H9 (cell line): ENCODE data around the gene AK9. TPM values are rescaled to one million over a fixed set of nuclear protein-coding genes. Genes with fewer than 3 reads are reported as not detected.

Experiments
- DNase-seq: peaks from one replicate; pipeline ENCODE4 v3.0.0-alpha.2; 2017
- H2AFZ ChIP-seq: one replicate; pipeline ENCODE4 v1.6.1; 2013; ENCODE audit warnings: mild to moderate bottlenecking, low read length, control low read depth, moderate library complexity
- H2AK5ac ChIP-seq: 2 replicates; pipeline ENCODE4 v1.6.1; 2013; ENCODE audit warnings: low read length, control low read depth, mixed read lengths; ENCODE audit not compliant: insufficient read length
- H2BK120ac ChIP-seq: one replicate; pipeline ENCODE4 v1.6.1; 2013; ENCODE audit warnings: low read depth, mild to moderate bottlenecking, low read length, control low read depth, inconsistent platforms; ENCODE audit not compliant: poor library complexity, severe bottlenecking
- H2BK12ac ChIP-seq: 2 replicates; pipeline ENCODE4 v1.6.1; 2013; ENCODE audit warnings: low read length, control low read depth, mixed read lengths, low read depth; ENCODE audit not compliant: insufficient read length
- H2BK15ac ChIP-seq: 2 replicates; pipeline ENCODE4 v1.6.1; 2013; ENCODE audit warnings: low read depth, low read length, control low read depth
- H2BK20ac ChIP-seq: one replicate; pipeline ENCODE4 v1.6.1; 2013; ENCODE audit warnings: low read depth, mild to moderate bottlenecking, low read length, control low read depth, inconsistent platforms; ENCODE audit not compliant: poor library complexity, severe bottlenecking
- H2BK5ac ChIP-seq: 2 replicates; pipeline ENCODE4 v1.6.1; 2013; ENCODE audit warnings: low read length, control low read depth, mixed read lengths; ENCODE audit not compliant: insufficient read length
- H3K14ac ChIP-seq: 2 replicates; pipeline ENCODE4 v1.6.1; 2013; ENCODE audit warnings: low read length, control low read depth; ENCODE audit not compliant: insufficient read depth
- H3K18ac ChIP-seq: 2 replicates; pipeline ENCODE4 v1.6.1; 2013; ENCODE audit warnings: low read depth, mild to moderate bottlenecking, mixed read lengths, low read length, control low read depth; ENCODE audit not compliant: insufficient read length
- H3K23ac ChIP-seq: 2 replicates; pipeline ENCODE4 v1.6.1; 2013; ENCODE audit warnings: low read length, control low read depth, mixed read lengths, low read depth; ENCODE audit not compliant: insufficient read length
- H3K23me2 ChIP-seq: 2 replicates; pipeline ENCODE4 v1.6.1; 2013; ENCODE audit warnings: low read depth, mild to moderate bottlenecking, mixed read lengths, low read length, control low read depth; ENCODE audit not compliant: insufficient read length, poor library complexity, severe bottlenecking
- H3K27ac ChIP-seq: 2 replicates; pipeline ENCODE4 v1.5.1; 2013; ENCODE audit warnings: low read length, control low read depth, mixed read lengths, low read depth; ENCODE audit not compliant: insufficient read length
- H3K27me3 ChIP-seq: 2 replicates; pipeline ENCODE4 v1.6.1; 2013; ENCODE audit warnings: low read length, control low read depth, inconsistent platforms; ENCODE audit not compliant: insufficient read depth
- H3K4ac ChIP-seq: 2 replicates; pipeline ENCODE4 v1.6.1; 2013; ENCODE audit warnings: low read depth, mild to moderate bottlenecking, control low read depth, inconsistent platforms, low read length, moderate library complexity
- H3K4me1 ChIP-seq: 2 replicates; pipeline ENCODE4 v1.6.1; 2013; ENCODE audit warnings: low read length, control low read depth, inconsistent platforms; ENCODE audit not compliant: insufficient read depth
- H3K4me2 ChIP-seq: 2 replicates; pipeline ENCODE4 v1.6.1; 2013; ENCODE audit warnings: low read length, control low read depth, mixed read lengths; ENCODE audit not compliant: insufficient read length, insufficient read depth
- H3K56ac ChIP-seq: 2 replicates; pipeline ENCODE4 v1.6.1; 2013; ENCODE audit warnings: low read depth, mild to moderate bottlenecking, mixed read lengths, low read length, control low read depth; ENCODE audit not compliant: insufficient read length
- H3K79me1 ChIP-seq: 2 replicates; pipeline ENCODE4 v1.6.1; 2013; ENCODE audit warnings: low read depth, mild to moderate bottlenecking, moderate library complexity, low read length, control low read depth, inconsistent platforms; ENCODE audit not compliant: insufficient read depth, poor library complexity, severe bottlenecking
- H3K79me2 ChIP-seq: 2 replicates; pipeline ENCODE4 v1.6.1; 2013; ENCODE audit warnings: low read length, control low read depth, inconsistent platforms; ENCODE audit not compliant: insufficient read depth
- H3K9ac ChIP-seq: 2 replicates; pipeline ENCODE4 v1.6.1; 2013; ENCODE audit warnings: low read length, control low read depth, mixed read lengths; ENCODE audit not compliant: insufficient read length; ENCODE audit errors: extremely low read depth
- H3K9me3 ChIP-seq: one replicate; pipeline ENCODE4 v1.6.1; 2013; ENCODE audit warnings: low read depth, low read length, inconsistent platforms; ENCODE audit not compliant: control insufficient read depth
- H3T11ph ChIP-seq: one replicate; pipeline ENCODE4 v1.6.1; 2013; ENCODE audit warnings: mild to moderate bottlenecking, low read length, control low read depth, inconsistent platforms
- H4K20me1 ChIP-seq: one replicate; pipeline ENCODE4 v1.6.1; 2013; ENCODE audit not compliant: control insufficient read depth, insufficient read length, insufficient read depth
- H4K5ac ChIP-seq: 2 replicates; pipeline ENCODE4 v1.6.1; 2013; ENCODE audit warnings: low read depth, mild to moderate bottlenecking, mixed read lengths, low read length, control low read depth; ENCODE audit not compliant: insufficient read length
- H4K8ac ChIP-seq: replicated peaks from 2 replicates; pipeline ENCODE4 v1.6.1; 2013; ENCODE audit warnings: low read length, control low read depth, mixed read lengths, low read depth; ENCODE audit not compliant: insufficient read length
- H4K91ac ChIP-seq: 2 replicates; pipeline ENCODE4 v1.6.1; 2013; ENCODE audit warnings: low read depth, mild to moderate bottlenecking, moderate library complexity, mixed read lengths, low read length, control low read depth; ENCODE audit not compliant: insufficient read length
- H3K27ac Mint-ChIP-seq, 3 experiments: 2 replicates in 2 of 3; 3 replicates in 1 of 3; pipeline ENCODE4 v1.8.0; 2020 to 2021; ENCODE audit warnings: mixed read lengths in 3 of 3, mild to moderate bottlenecking in 1 of 3, moderate library complexity in 1 of 3
- H3K27me3 Mint-ChIP-seq: 2 replicates; pipeline ENCODE4 v1.8.0; 2021; ENCODE audit warnings: low read depth, mild to moderate bottlenecking, moderate library complexity, mixed read lengths
- H3K36me3 Mint-ChIP-seq, 3 experiments: 2 replicates in 2 of 3; 3 replicates in 1 of 3; pipeline ENCODE4 v1.8.0; 2020 to 2021; ENCODE audit warnings: low read depth in 3 of 3, mixed read lengths in 3 of 3; ENCODE audit not compliant: insufficient read depth in 1 of 3
- H3K4me1 Mint-ChIP-seq, 2 experiments: 2 replicates each; pipeline ENCODE4 v1.8.0; 2020; ENCODE audit warnings: mixed read lengths in 2 of 2
- H3K4me3 Mint-ChIP-seq, 2 experiments: 2 replicates in 1 of 2; 3 replicates in 1 of 2; pipeline ENCODE4 v1.8.0; 2020 to 2021; ENCODE audit warnings: mild to moderate bottlenecking in 2 of 2, mixed read lengths in 2 of 2, moderate library complexity in 1 of 2
- H3K9me3 Mint-ChIP-seq, 2 experiments: 2 replicates in 1 of 2; 3 replicates in 1 of 2; pipeline ENCODE4 v1.8.0; 2020; ENCODE audit warnings: mild to moderate bottlenecking in 2 of 2, mixed read lengths in 2 of 2, moderate library complexity in 1 of 2
- WGBS: extraction: QIAGEN DNeasy Blood & Tissue Kit; methylation state at CpG from one replicate; pipeline ENCODE4 v1.1.7; 2013; ENCODE audit warnings: missing lambda C conversion rate, low lambda C conversion rate, mixed read lengths; ENCODE audit not compliant: insufficient read length; ENCODE audit errors: extremely low coverage; 5-methylcytosine and 5-hydroxymethylcytosine counted together
- total RNA-seq: library from RNA; stranded (reverse); gene quantifications from 2 replicates; pipeline ENCODE4 v1.2.1, GENCODE V29; 2021
- TF ChIP-seq, protein P1 (sequence below): fragments of 200-600 bp; sonication (generic); conservative IDR thresholded peaks from 3 replicates; pipeline ENCODE4 v1.8.0; 2021; ENCODE audit warnings: antibody characterized with exemption, mild to moderate bottlenecking

AK9 gene
- total RNA-seq, 1 experiment from 2014 or later: 2.3 TPM

GRCh38 chr6:109466212-109466923 is 224.6 kb downstream of the AK9 start:
- Histone ChIP-seq H2BK120ac (no peak overlapping the region), H2BK15ac (no peak overlapping the region), H3K9ac (no peak overlapping the region), H4K20me1 (no peaks in the 10 kb centered on the region), H3K9me3 (no peaks in the 10 kb centered on the region), H3K4me1 (no peaks in the 10 kb centered on the region), H3K56ac (no peak overlapping the region), H3K14ac (no peak overlapping the region), H3K27me3 (no peaks in the 10 kb centered on the region), H2BK5ac (no peak overlapping the region), H2AFZ (no peak overlapping the region), H2BK20ac (no peak overlapping the region), H3K79me2 (no peaks in the 10 kb centered on the region), H2BK12ac (no peak overlapping the region), H3K4ac (no peak overlapping the region), H2AK5ac (no peak overlapping the region), H4K91ac (no peak overlapping the region), H3K4me2 (no peak overlapping the region), H3K79me1 (peaks cover 3% of the 10 kb centered on the region), H3T11ph (no peak overlapping the region), H3K23me2 (no peaks in the 10 kb centered on the region), H4K8ac (no peak overlapping the region), H3K27ac (no peak overlapping the region), H4K5ac (no peak overlapping the region), H3K23ac (no peak overlapping the region), H3K18ac (no peak overlapping the region)
- TF ChIP-seq, protein P1, sequence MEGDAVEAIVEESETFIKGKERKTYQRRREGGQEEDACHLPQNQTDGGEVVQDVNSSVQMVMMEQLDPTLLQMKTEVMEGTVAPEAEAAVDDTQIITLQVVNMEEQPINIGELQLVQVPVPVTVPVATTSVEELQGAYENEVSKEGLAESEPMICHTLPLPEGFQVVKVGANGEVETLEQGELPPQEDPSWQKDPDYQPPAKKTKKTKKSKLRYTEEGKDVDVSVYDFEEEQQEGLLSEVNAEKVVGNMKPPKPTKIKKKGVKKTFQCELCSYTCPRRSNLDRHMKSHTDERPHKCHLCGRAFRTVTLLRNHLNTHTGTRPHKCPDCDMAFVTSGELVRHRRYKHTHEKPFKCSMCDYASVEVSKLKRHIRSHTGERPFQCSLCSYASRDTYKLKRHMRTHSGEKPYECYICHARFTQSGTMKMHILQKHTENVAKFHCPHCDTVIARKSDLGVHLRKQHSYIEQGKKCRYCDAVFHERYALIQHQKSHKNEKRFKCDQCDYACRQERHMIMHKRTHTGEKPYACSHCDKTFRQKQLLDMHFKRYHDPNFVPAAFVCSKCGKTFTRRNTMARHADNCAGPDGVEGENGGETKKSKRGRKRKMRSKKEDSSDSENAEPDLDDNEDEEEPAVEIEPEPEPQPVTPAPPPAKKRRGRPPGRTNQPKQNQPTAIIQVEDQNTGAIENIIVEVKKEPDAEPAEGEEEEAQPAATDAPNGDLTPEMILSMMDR: no peak
- no peaks in the 10 kb centered on the region for H3K27me3 Mint-ChIP-seq
- no CpG with 5 or more reads among the region's 7 CpGs for whole genome bisulfite sequencing
- H3K27ac Mint-ChIP-seq: 0 out of 7 replicates have a peak overlapping the region, but pooled peaks of 1 of the 3 experiments have one; percentile 49
- peaks cover 55 to 94% (median 93%) of the 10 kb centered on the region in 3 experiments for H3K36me3 Mint-ChIP-seq
- peaks cover 7 to 12% of the 10 kb centered on the region in 2 experiments; a peak in 3 of 4 replicates for H3K4me1 Mint-ChIP-seq
- DNase-seq: no peak
- no peaks in the 10 kb centered on the region; a peak in 1 of 5 replicates for H3K9me3 Mint-ChIP-seq
- no peak overlapping the region for H3K4me3 Mint-ChIP-seq
